NCI-H345 (cell line): ENCODE results near the gene GNE.
"Not testable (repeated sequence)": the region's sequence is repeated elsewhere in the genome, so short reads cannot be mapped to it uniquely, and the experiment has no call there.

Experiments
- DNase-seq: peaks from one replicate; lab custom pipeline; 2025; lab: John Stamatoyannopoulos, UW

The GNE gene, protein sequence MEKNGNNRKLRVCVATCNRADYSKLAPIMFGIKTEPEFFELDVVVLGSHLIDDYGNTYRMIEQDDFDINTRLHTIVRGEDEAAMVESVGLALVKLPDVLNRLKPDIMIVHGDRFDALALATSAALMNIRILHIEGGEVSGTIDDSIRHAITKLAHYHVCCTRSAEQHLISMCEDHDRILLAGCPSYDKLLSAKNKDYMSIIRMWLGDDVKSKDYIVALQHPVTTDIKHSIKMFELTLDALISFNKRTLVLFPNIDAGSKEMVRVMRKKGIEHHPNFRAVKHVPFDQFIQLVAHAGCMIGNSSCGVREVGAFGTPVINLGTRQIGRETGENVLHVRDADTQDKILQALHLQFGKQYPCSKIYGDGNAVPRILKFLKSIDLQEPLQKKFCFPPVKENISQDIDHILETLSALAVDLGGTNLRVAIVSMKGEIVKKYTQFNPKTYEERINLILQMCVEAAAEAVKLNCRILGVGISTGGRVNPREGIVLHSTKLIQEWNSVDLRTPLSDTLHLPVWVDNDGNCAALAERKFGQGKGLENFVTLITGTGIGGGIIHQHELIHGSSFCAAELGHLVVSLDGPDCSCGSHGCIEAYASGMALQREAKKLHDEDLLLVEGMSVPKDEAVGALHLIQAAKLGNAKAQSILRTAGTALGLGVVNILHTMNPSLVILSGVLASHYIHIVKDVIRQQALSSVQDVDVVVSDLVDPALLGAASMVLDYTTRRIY

DNA sequence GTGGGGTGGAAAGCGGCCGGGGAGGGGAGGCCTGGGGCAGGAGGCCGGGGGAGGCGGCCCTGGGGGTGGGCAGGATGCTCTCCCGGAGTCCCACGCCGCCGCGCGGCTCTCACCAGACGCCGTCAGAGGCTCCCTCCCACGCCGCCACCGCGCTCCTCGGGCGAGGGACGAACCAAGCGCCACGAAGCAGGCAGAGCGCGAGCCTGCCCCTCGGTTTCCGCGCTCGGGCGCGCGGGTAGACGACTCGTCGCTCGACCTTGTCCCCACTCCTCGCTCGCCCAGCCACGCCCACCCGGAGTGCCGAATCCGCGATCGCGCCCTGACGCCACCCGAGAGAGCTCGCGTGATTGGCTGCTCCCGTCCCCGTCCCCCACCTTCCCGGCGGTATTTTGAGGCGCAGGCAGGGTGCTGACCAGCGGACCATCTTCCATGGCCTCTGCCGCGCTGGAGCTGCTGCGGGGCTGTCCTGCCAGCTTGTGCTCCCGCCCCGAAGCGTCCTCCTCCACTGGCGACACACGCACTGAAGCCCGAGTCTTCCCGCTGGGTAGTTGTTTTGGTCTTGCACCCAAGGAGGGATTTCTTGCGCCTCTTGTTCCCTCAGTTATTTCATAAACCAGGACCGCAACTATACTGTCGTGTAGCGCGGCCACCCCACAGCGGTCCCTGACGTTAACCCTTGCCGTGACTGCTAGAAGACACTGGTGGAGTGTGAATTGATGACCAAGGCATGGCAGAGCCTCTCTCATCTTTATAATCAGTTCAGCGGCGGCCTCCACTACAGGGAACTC is at the start of gene GNE:
Gene GNE (minus strand): TSS at position 241 of the 788 bp plus-strand sequence. CDS start 9,093 bp downstream, outside the sequence.
- DNase-seq, result peak; percentile 95

DNA sequence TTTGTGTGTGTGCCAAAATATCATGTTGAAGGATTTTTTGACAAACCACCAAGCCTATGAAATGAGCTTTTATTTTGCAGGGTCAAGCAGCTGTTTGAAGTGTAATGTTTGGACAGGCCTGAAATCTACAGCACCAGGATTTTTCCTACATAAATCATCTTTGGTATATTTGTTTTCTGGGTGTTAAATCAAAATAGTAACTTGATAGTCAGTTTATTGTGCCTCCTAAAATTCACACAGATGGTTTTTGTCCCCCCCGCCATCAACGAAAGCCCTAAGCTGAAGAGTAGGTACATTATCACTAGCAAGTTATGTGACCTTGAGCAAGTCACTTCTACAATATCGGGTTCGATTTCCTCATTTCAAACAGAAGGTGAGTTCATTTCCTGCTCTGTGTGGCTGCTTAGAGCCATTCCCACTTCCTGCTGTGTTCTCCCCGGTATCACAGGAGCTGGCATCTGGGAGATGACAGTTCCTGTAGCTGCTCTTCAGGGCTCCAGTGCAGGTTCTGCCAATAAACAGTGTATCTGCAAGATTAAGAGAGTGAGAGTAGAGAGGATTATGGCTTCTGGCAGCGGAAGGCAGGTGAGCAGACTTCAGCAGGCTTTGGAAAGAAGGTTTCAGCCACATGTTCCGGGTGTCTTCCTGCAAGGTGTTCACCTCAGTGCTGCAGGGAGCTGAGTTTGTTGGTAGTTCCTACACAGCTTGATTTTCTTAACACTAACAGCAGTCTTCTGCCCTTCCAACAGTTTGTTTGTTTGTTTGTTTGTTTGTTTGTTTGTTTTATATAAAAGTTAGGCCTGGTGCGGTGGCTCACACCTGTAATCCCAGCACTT is 48.4 kb upstream of the GNE start:
- no peak for DNase-seq

DNA sequence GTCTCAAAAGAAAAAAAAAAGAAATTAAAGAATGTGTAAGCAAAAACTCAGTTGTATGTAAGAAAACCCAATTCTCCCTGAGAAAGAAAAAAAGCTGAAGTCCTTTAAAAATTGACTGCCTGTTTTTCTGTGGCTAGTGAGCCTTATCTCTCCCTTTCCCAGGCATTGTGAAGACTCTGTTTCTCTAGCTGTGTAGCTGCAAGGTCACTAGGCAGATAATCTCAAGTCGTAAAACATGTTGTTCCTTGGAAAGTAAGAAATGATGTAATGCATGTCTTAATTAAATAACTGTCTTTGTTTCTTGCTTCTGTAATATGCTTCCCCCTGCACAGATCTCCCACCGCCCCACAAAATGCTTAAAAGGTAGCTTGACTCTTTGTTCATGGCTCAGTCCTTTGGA is 46.1 kb upstream of the GNE start:
- DNase-seq, result not testable (repeated sequence)

DNA sequence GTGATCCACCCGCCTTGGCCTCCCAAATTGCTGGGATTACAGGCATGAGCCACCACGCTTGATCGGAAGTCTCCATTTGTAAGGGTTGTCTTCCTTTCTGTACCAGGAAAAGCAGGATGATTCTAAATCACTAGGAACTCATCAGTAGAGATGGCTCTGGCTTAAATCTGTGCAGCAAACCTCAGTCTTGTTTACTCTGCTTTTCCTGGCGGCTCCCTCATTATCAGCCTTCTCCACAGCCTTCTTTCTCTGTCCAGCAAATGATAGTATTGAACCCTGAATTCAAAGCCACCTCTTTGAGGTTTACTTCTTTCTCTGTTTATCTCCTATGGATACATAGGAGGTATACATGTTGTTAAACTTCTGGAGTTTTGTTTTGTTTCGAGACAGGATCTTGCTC is 43.0 kb upstream of the GNE start:
- no peak for DNase-seq

DNA sequence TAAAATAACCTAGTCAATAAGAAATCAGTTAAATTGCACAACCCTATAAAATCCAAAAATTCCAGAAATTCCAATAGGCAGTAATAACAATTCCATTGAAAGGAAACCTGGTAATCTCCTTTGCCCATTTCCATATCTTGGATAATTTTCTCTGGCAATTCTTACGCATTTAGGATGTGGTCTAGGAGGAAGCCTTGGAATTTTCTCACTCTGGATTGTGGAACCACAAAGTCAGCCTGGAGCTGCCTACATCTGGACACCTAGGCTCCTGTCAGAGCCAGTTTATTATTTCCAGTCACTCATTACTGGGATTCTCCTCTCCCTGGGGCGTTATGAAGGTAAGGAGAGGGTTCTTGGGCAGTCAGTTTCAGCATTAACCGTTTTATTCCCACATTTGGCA is 40.3 kb upstream of the GNE start:
- DNase-seq, result no peak

DNA sequence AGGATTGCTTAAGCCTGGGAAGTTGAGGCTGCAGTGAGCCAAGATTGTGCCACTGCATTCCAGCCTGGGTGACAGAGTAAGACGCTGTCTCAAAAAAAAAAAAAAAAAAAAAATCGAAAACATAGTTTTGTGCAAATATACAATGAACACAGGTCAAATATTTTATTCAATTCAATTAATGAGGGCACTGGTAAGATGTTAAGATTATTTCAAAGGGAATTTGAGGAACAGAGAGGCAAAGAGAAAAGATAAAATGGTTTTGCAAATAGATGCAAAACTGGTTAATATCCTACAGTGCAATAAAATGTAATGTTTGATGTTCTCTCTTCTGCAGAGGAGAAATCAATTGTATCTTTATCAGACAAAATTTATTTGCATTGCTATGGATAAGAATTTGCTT is 39.5 kb upstream of the GNE start:
- no peak for DNase-seq

DNA sequence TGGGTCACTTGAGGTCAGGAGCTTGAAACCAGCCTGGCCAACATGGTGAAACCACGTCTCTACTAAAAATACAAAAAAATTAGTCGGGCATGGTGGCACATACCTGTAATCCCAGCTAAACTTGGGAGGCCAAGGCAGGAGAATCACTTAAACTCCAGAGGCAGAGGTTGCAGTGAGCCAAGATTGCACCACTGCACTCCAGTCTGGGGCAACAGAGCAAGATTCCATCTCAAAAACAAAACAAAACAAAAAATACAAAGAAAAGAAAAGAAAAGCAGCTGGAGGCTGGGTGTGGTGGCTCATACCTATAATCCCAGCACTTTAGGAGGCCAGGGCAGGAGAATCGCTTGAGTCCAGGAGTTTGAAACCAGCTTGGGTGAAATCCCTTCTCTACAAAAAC is 36.7 kb upstream of the GNE start:
- DNase-seq, result not testable (repeated sequence)

DNA sequence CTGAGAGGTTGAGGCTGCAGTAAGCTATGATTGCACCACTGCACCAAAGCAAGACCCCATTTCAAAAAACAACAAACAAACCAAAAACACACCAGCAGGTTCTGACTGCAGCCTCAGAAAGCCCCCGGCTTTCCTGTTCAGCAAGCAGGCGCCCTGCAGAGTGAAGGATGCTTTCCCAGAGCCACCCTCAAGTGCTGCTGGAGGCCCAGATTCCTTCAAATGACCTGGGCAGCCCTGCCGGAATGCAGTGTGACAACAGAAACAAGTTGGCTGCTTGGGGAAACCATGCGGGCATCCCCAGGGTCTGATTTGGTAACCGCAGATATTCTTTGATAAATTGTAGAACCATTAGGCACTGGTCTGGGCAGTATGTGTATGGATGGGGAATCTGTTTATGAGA is 35.7 kb upstream of the GNE start:
- DNase-seq, result no peak

DNA sequence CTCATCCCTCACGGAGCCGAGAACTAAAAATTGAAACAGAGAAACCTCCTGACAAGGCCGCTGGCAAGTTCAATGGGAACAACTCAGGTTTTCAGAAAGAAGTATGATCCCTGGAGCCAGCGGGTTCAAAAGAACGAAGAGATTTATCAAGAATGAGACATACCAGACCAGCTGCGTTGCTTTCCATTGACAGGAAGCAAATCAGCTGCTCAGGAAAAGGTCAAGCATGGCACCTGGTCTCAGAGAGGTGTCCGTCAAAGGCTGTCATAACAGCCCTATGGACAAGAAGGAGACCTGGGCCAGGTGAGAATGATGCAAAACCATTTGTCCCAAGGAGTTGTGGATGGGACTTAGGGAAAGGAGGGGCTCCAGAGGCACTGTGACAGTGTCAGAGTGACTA is 34.9 kb upstream of the GNE start:
- no peak for DNase-seq

DNA sequence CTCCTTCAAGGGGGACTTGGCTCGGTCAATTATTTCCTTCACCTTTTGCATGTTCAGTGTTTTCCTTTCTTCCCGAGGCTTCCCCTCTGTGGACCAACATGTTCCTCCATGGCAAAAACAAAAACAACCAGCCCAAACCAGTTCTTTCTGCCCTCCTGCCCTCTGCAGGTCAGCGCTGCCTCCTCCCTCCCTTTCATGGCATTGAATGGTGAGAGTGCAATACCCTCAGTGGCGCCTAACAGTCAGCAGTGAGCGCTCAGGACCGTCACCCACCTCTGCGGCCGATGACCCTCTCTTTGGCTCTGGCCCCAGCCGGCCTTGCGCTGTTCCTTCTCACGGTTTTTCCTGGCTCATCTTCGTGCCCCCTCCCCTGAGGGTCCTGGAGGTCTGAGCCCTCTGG is 34.4 kb upstream of the GNE start:
- no peak for DNase-seq

DNA sequence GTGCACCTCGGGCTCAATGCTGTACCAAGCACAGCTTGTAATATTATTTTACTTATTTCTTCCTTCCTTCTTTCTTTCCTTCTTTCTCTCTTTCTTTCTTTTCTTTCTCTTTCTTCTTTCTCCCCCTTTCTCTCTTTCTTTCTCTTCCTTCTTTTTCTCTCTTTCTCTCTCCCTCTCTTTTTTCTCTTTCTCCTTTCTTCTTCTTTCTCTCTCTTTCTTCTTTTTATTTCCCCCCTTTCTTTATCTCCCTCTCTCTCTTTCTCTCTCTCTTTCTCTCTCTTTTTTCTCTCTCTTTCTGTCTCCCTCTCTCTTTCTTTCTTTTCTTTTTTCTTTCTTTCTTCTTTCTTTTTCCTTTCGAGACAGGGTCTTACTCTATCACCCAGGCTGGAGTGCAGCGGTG is 32.7 kb upstream of the GNE start:
- no peak for DNase-seq

DNA sequence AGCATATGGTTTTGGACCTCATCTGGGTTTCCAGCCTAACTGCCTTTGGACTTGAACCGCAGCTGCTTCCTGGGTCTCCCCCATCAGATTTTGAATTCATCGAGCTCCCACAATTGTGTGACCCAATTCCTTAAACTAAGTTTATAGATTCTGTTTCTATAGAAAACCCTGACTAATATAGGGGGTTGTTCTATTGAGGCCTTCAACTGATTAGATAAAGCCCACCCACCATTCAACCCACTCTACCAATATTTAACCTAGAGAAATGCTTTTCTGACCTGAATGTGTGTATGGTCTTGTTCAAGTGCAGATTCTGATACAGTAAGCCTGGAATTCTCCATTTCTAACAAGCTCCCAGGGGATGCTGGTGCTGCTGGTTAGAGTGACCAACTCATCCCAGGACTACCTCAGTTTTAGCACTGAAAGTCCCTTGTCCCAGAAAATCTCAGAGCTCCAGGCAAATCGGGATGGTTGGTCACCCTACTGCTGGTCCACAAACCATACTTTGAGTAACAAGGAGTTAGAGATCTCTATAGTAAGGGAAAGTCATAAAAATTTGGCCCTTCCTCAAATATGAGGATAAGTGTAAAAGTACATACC is 31.7 kb upstream of the GNE start:
- no peak for DNase-seq

DNA sequence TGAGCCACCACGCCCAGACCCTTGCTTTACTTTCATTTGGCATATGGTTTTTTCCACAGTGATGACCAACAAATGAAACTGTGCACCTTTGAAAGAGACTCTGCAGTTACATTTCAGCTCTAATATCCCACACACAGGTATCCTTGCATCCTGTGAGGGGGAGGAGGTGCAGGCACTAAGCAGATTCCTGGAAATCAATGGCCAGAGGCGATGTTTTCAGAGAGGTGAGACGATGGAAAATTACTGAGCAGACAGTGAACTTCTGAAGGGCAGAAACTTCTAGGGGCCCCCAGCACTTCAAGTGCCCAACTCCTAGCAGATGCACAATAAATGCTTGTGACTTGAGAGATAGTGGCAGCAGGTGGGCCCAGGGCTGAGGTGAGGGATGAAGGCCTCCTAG is 29.8 kb upstream of the GNE start:
- DNase-seq, result no peak

DNA sequence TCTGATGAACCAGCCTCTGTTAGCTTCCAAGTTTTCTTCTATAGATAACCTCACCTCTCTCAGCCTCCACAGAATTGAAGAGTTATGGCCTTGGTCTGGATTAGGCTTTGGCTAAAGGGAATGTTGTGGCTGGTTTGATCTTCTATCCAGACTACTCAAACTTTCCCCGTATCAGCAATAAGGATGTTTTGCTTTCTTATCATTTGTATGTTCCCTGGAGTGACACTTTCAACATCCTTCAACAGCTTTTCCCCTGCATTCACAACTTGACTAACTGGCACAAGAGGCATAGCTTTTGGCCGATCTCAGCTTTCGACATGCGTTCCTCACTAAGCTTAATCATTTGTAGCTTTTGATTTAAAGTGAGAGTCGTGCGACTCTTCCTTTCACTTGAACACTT is 28.1 kb upstream of the GNE start:
- DNase-seq, result no peak

DNA sequence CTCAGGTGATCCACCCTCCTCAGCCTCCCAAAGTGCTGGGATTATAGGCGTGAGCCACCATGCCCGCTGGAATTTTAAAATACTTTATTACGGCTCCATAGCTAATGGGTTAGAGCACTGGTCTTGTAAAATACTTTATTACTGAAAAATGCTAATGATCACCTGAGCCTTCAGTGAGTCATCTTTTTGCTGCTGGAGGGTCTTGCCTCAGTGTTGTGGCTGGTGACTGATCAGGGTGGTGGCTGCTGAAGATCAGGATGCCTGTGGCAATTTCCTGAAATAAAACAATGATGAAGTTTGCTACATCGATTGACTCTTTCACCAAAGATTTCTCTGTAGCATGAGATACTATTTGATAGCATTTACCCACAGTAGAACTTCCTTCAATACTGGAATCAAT is 26.0 kb upstream of the GNE start:
- no peak for DNase-seq

DNA sequence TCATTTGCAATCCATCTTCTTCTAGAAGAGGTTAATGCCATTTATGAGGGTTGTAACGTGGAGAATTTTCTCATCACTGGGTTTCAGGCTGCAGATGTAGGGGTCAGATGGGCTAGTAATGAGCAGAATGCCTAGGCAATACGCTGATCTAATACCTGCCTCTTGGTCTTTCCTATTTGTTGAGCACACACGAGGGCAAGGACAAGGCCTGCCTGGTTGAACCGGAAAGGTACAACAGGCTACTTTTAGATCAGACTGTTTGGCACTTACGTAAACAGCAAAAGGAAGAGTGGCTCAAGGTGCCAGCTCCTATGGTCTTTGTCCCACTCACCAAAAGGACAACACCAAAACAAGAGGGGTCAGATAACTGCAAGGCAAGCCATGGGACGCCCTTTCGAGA is 24.0 kb upstream of the GNE start:
- DNase-seq, result no peak

DNA sequence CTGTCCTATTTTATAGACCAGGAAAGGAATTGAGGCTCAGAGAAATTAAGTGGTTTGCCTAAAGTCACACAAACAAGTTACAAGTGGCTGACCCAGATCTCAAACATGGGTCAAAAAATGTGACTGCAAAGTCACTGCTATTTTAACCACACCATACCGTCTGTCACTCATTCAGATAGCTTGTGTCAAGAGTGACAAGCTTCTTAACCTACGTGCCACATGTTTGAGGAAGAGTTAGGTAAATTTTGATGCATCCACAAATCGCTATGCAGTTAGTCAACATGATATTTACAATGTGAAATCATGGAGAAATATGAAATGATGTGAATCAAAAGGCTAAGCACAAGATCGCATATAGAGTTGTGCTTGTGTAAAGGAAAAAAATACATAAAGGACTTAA is 22.7 kb upstream of the GNE start:
- DNase-seq, result no peak

DNA sequence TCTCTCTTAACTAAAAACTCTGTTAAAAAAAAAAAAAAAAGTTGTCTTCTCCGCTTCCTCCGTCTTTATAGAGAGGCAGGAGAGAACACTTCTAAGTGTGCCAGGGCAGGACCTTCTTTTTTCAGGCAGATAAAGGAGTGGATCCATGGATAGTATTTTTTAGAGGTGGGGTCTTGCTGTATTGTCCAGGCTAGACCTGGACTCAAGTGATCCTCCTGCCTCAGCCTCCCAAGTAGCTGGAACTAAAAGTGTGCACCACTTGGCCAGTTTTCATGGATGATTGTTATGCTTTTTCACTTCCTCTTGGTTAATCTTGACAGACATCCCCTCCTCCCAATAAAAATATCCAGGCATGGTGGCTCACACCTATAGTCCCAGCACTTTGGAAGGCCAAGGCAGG is 20.0 kb upstream of the GNE start:
- no peak for DNase-seq

DNA sequence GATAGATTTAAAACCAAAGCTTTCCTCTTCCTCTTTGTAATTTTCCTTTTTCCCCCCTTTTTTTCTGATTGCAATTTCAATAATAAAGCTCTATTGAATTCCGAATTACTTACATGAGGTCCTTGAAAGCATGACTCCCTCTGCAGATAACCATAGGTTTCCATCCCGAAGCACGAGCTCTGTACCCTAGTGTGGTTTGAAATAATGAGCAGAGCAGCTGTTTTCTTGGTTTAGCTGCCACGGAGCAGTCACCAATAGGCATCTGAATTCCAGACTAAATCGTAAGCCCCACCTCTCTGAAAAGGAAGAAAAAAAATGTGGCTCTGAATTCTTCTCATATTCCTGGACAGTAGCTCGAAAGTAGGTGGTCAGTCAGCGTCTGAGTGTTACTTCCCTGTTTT is 18.5 kb upstream of the GNE start:
- DNase-seq, result no peak

DNA sequence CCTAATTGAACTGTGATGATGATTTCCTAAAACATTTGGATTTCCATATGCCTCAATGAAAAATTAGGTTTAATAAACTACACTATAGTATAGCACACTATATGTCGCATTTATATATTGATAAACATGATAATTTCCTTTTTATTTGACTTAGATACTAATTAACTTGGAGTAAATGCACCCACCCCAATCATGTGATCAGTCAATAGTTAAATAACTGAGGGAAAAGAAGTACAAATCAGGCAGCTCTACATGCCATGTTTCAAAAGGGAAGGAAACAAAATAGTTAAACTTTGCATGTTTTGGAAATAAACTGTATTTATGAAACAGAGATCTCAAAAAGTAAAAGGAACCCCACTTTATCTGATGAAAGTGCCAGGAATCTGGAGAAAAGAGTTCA is 18.0 kb upstream of the GNE start:
- no peak for DNase-seq

DNA sequence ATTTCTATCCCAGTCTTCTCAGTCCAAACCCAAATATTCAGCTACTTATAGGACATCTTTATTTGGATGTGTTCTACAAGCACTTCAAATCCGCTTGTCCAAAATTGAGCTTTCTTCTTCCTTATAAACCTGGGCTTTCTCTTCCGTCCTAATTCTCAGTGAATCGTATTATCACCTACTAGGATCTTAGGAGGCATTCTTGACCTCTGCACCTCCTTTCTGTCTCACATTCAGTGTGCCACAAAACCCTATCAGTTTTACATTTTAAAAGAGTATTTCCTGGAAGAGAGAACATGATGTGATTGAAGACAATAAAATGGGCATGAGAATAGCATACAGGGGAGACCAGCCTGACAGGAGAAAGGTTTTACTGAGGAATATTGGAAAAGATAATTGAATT is 16.8 kb upstream of the GNE start:
- no peak for DNase-seq

DNA sequence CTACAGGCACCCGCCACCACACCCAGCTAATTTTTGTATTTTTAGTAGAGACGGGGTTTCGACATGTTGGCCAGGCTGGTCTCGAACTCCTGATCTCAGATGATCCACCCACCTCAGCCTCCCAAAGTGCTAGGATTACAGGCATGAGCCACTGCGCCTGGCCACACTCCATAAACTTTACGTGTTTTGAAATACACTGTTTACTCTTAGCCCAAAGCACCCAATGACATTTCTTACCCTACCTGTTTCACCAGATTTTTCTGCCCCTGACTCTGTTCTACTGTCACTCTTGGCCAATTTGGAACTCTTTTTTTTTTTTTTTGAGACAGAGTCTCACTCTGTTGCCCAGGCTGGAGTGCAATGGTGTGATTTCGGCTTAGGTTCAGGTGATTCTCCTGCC is 15.1 kb upstream of the GNE start:
- not testable (repeated sequence) for DNase-seq
